ELF-1 (cell line): ENCODE measurements around the gene TAP1.
A peak's percentile ranks its signal among the peaks of the same experiment; 100 is the strongest.
"Not testable (repeated sequence)": the region's sequence is repeated elsewhere in the genome, so short reads cannot be mapped to it uniquely, and the experiment has no call there.

Experiments
- DNase-seq: peaks from one replicate; pipeline ENCODE4 v3.0.0-alpha.2; 2016; ENCODE audit warnings: low read depth, low spot score

The TAP1 gene

GRCh38 chr6:32839356-32839755 is 14.1 kb downstream of the TAP1 start:
- no peak for DNase-seq

- DNase-seq: peak; percentile 95
These were observed 15.2 kb downstream of the TAP1 start, which contains the start of gene TAP2 for GRCh38 chr6:32838114-32838958. TAP2 (minus strand) TSS chr6:32838739; CDS start chr6:32838233, 506 bp downstream.

GRCh38 chr6:32837651-32838113 is 15.8 kb downstream of the TAP1 start:
- no peak for DNase-seq

GRCh38 chr6:32836873-32837272 is 16.6 kb downstream of the TAP1 start:
- DNase-seq: no peak

- no peak for DNase-seq
These were observed 18.2 kb downstream of the TAP1 start for GRCh38 chr6:32835167-32835893.

GRCh38 chr6:32833664-32834063 is 19.8 kb downstream of the TAP1 start:
- DNase-seq: no peak

- DNase-seq: no peak
These were observed 21.0 kb downstream of the TAP1 start for GRCh38 chr6:32832535-32832934.

- no peak for DNase-seq
These were observed 22.6 kb downstream of the TAP1 start for GRCh38 chr6:32830936-32831335.

GRCh38 chr6:32830017-32830416 is 23.5 kb downstream of the TAP1 start:
- no peak for DNase-seq

- no peak for DNase-seq
These were observed 24.0 kb downstream of the TAP1 start for GRCh38 chr6:32829495-32829894.

- no peak for DNase-seq
These were observed 26.5 kb downstream of the TAP1 start for GRCh38 chr6:32827025-32827424.

GRCh38 chr6:32825966-32826365 is 27.5 kb downstream of the TAP1 start:
- DNase-seq: no peak

- peak; percentile 39 for DNase-seq
These were observed 33.8 kb downstream of the TAP1 start for GRCh38 chr6:32819729-32820128.

- no peak for DNase-seq
These were observed 34.6 kb downstream of the TAP1 start for GRCh38 chr6:32818867-32819266.

- DNase-seq: no peak
These were observed 36.7 kb downstream of the TAP1 start, which contains the start of gene HLA-DOB for GRCh38 chr6:32816746-32817204. HLA-DOB (minus strand) TSS chr6:32817002; CDS start chr6:32816951, 51 bp downstream.

GRCh38 chr6:32815996-32816395 is 37.5 kb downstream of the TAP1 start:
- no peak for DNase-seq

- no peak for DNase-seq
These were observed 38.4 kb downstream of the TAP1 start for GRCh38 chr6:32815115-32815514.

GRCh38 chr6:32814145-32814544 is 39.4 kb downstream of the TAP1 start:
- DNase-seq: no peak

GRCh38 chr6:32809171-32809570 is 44.3 kb downstream of the TAP1 start:
- no peak for DNase-seq

GRCh38 chr6:32807020-32807580 is 46.4 kb downstream of the TAP1 start:
- DNase-seq: no peak

- DNase-seq: not testable (repeated sequence)
These were observed 48.1 kb downstream of the TAP1 start for GRCh38 chr6:32805404-32805803.

GRCh38 chr6:32803416-32803815 is 50.1 kb downstream of the TAP1 start:
- DNase-seq: no peak
